Measurements from ENCODE around the gene C11orf21.

C11orf21 gene

DNA sequence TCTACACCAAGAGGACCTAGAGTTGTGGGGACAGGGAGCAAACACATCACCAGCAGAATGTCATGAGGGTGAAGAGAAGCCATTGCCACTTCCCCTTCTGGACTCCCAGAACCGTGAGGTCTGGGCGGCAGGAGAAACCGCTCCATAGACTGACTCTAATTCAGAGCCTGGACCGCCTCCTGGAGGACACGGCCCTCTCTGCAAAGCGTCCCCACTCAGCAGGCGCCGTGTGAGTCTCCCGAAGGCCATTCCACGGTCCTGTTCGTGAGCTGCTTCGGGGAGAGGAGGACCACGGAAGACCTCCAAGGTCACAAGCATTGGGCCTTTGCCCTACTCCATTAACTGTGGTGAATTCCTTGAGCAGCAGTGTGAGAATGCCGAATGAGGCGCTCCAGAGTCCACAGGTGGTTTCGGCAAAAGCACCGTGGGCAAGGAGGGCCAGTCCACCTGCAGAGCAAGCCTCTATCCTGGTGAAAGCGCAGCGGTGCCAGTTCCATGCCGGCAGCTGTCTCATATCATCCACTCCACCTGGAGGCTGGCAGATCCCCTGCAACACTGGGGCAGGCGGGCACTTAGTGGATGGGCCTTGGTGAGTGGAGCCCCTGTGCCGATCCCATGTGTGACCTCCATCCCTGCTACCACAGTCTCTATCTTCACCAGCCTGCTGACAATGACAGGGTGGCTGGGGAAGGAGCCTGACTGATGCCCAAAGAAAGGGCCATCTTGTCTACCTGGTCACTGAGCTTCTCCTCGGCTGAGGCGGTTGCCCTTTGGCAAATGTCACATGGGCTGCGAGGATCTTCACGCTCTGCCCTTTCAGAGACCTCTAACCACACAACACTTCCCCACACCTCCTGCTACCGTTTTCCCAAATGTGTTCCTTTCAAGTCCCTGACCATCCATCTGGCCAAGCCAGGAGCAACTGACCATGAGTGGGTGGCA, 7.5 kb downstream of the C11orf21 start:
- Histone ChIP-seq H3K79me2 (ENCODE audit: insufficient read depth, low read length) (no peaks in the 10 kb centered on the region), H2AFZ (ENCODE audit: low read depth, low read length, severe bottlenecking) (no peak overlapping the region), H3K4me2 (ENCODE audit: low read depth, low read length, poor library complexity, severe bottlenecking) (no peak overlapping the region), H3K27me3 (ENCODE audit: low read length) (no peaks in the 10 kb centered on the region), H3K36me3 (ENCODE audit: low read length) (no peaks in the 10 kb centered on the region), H4K20me1 (ENCODE audit: low read depth, low read length) (no peaks in the 10 kb centered on the region), H3K9me3 (ENCODE audit: insufficient read depth, low read length) (no peaks in the 10 kb centered on the region), H3K4me3 (ENCODE audit: insufficient read depth, low read length, poor library complexity, severe bottlenecking) (no peak overlapping the region), H3K9me2 (replicated peaks; ENCODE audit: insufficient read depth, low read length) (no peaks in the 10 kb centered on the region), H3K9ac (ENCODE audit: low read length) (no peak overlapping the region), H3K27ac (ENCODE audit: low read depth, low read length) (no peak overlapping the region), H3F3A (ENCODE audit: insufficient read depth) (no peaks in the 10 kb centered on the region)
- TF ChIP-seq CTCF (IDR thresholded peaks at IDR 0.05; ENCODE audit: insufficient read depth, low read length, poor library complexity, severe bottlenecking) (no peak), EZH2phosphoT487 (conservative IDR thresholded peaks at IDR 0.05; ENCODE audit: low read length) (no peak)

- no peak overlapping the region for H3K4me3 ChIP-seq (ENCODE audit: insufficient read depth, low read length, poor library complexity, severe bottlenecking)
- no peak overlapping the region for H3K27ac ChIP-seq (ENCODE audit: low read depth, low read length)
- no peaks in the 10 kb centered on the region for H3K36me3 ChIP-seq (ENCODE audit: low read length)
- H3K4me2 ChIP-seq (ENCODE audit: low read depth, low read length, poor library complexity, severe bottlenecking): no peak overlapping the region
- no peak overlapping the region for H2AFZ ChIP-seq (ENCODE audit: low read depth, low read length, severe bottlenecking)
- no peak for TF ChIP-seq CTCF (IDR thresholded peaks at IDR 0.05; ENCODE audit: insufficient read depth, low read length, poor library complexity, severe bottlenecking)
- no peak for TF ChIP-seq EZH2phosphoT487 (conservative IDR thresholded peaks at IDR 0.05; ENCODE audit: low read length)
- no peak overlapping the region for H3K9ac ChIP-seq (ENCODE audit: low read length)
- H3K9me2 ChIP-seq (replicated peaks; ENCODE audit: insufficient read depth, low read length): no peaks in the 10 kb centered on the region
- no peaks in the 10 kb centered on the region for H3F3A ChIP-seq (ENCODE audit: insufficient read depth)
- H3K9me3 ChIP-seq (ENCODE audit: insufficient read depth, low read length): no peaks in the 10 kb centered on the region
- no peaks in the 10 kb centered on the region for H4K20me1 ChIP-seq (ENCODE audit: low read depth, low read length)
- H3K27me3 ChIP-seq (ENCODE audit: low read length): no peaks in the 10 kb centered on the region
- H3K79me2 ChIP-seq (ENCODE audit: insufficient read depth, low read length): no peaks in the 10 kb centered on the region
Measured at GRCh38 chr11:2293531-2293971, 8.2 kb downstream of the C11orf21 start.

GRCh38 chr11:2290351-2290841, 11.3 kb downstream of the C11orf21 start:
- Histone ChIP-seq H3K36me3 (ENCODE audit: low read length) (no peaks in the 10 kb centered on the region), H4K20me1 (ENCODE audit: low read depth, low read length) (no peaks in the 10 kb centered on the region), H3K79me2 (ENCODE audit: insufficient read depth, low read length) (no peaks in the 10 kb centered on the region), H3F3A (ENCODE audit: insufficient read depth) (no peaks in the 10 kb centered on the region), H3K27me3 (ENCODE audit: low read length) (no peaks in the 10 kb centered on the region), H3K9me2 (replicated peaks; ENCODE audit: insufficient read depth, low read length) (no peaks in the 10 kb centered on the region), H3K4me2 (ENCODE audit: low read depth, low read length, poor library complexity, severe bottlenecking) (no peak overlapping the region), H3K9ac (ENCODE audit: low read length) (no peak overlapping the region), H3K27ac (ENCODE audit: low read depth, low read length) (no peak overlapping the region), H3K9me3 (ENCODE audit: insufficient read depth, low read length) (no peaks in the 10 kb centered on the region), H3K4me3 (ENCODE audit: insufficient read depth, low read length, poor library complexity, severe bottlenecking) (no peak overlapping the region), H2AFZ (ENCODE audit: low read depth, low read length, severe bottlenecking) (no peak overlapping the region)
- TF ChIP-seq EZH2phosphoT487 (conservative IDR thresholded peaks at IDR 0.05; ENCODE audit: low read length) (no peak), CTCF (IDR thresholded peaks at IDR 0.05; ENCODE audit: insufficient read depth, low read length, poor library complexity, severe bottlenecking) (no peak)
